OCI-LY1 (cell line): ENCODE data around the gene AMBN.

ENCODE experiments used
- H2AFZ ChIP-seq: fragments of 200-600 bp; sonication (generic), shearing (Covaris generic); 2 replicates; pipeline ENCODE4 v1.6.0; 2014; ENCODE audit warnings: antibody characterized with exemption, mild to moderate bottlenecking, low read length
- H3F3A ChIP-seq: fragments of 200-600 bp; sonication (generic), shearing (Covaris generic); 2 replicates; pipeline ENCODE4 v1.6.0; 2014; ENCODE audit warnings: mild to moderate bottlenecking, antibody characterized with exemption, low read length, moderate library complexity; ENCODE audit not compliant: insufficient read depth
- H3K27ac ChIP-seq: fragments of 200-600 bp; sonication (generic); 2 replicates; pipeline ENCODE4 v1.5.1; 2014; ENCODE audit warnings: low read length, mixed run types, mild to moderate bottlenecking, low read depth; ENCODE audit not compliant: poor library complexity, severe bottlenecking
- H3K27me3 ChIP-seq: fragments of 200-600 bp; sonication (generic); 2 replicates; pipeline ENCODE4 v1.6.0; 2014; ENCODE audit warnings: antibody characterized with exemption, mild to moderate bottlenecking, low read length, moderate library complexity; ENCODE audit not compliant: insufficient read depth
- H3K36me3 ChIP-seq: fragments of 200-600 bp; sonication (generic); 2 replicates; pipeline ENCODE4 v1.6.1; 2014; ENCODE audit warnings: mild to moderate bottlenecking, antibody characterized with exemption, low read length, moderate library complexity, mixed read lengths; ENCODE audit not compliant: insufficient read depth
- H3K4me1 ChIP-seq: fragments of 200-600 bp; sonication (generic); 2 replicates; pipeline ENCODE4 v1.5.1; 2014; ENCODE audit warnings: mild to moderate bottlenecking, low read length, moderate library complexity; ENCODE audit not compliant: insufficient read depth, severe bottlenecking
- H3K4me2 ChIP-seq: fragments of 200-600 bp; sonication (generic), shearing (Covaris generic); 2 replicates; pipeline ENCODE4 v1.6.1; 2014; ENCODE audit warnings: low read length
- H3K4me3 ChIP-seq: fragments of 200-600 bp; sonication (generic); 2 replicates; pipeline ENCODE4 v1.5.1; 2014; ENCODE audit warnings: low read length, low read depth, mild to moderate bottlenecking, mixed read lengths; ENCODE audit not compliant: poor library complexity, severe bottlenecking
- H3K79me2 ChIP-seq: fragments of 200-600 bp; shearing (Covaris generic); 2 replicates; pipeline ENCODE4 v1.6.1; 2016; ENCODE audit warnings: mixed run types, low read length, mixed read lengths; ENCODE audit not compliant: insufficient read depth
- H3K9ac ChIP-seq: fragments of 200-600 bp; sonication (generic), shearing (Covaris generic); 2 replicates; pipeline ENCODE4 v1.6.1; 2014; ENCODE audit warnings: mild to moderate bottlenecking, low read length, mixed read lengths
- H3K9me2 ChIP-seq: fragments of 200-600 bp; sonication (generic), shearing (Covaris generic); 2 replicates; pipeline ENCODE4 v1.6.1; 2014; ENCODE audit warnings: low read depth, mild to moderate bottlenecking, low read length, mixed read lengths
- H3K9me3 ChIP-seq: fragments of 200-600 bp; shearing (Covaris generic); 2 replicates; pipeline ENCODE4 v1.6.1; 2014; ENCODE audit warnings: low read length, mixed read lengths
- H4K20me1 ChIP-seq: fragments of 200-600 bp; sonication (generic), shearing (Covaris generic); 2 replicates; pipeline ENCODE4 v1.6.0; 2016; ENCODE audit warnings: mild to moderate bottlenecking, low read length; ENCODE audit not compliant: insufficient read depth
- EZH2 ChIP-seq: fragments of 200-600 bp; sonication (generic), shearing (Covaris generic); IDR thresholded peaks from 2 replicates; pipeline ENCODE4 v1.8.0; 2017; ENCODE audit warnings: borderline replicate concordance, mixed run types, mild to moderate bottlenecking, antibody characterized with exemption, low read length, moderate library complexity, mixed read lengths
- TF ChIP-seq, protein P1 (sequence below): fragments of 200-600 bp; sonication (generic), shearing (Covaris generic); IDR thresholded peaks from 2 replicates; pipeline ENCODE4 v1.5.1; 2017; ENCODE audit warnings: mild to moderate bottlenecking, antibody characterized with exemption, low read length, moderate library complexity, mixed read lengths

The AMBN gene

DNA sequence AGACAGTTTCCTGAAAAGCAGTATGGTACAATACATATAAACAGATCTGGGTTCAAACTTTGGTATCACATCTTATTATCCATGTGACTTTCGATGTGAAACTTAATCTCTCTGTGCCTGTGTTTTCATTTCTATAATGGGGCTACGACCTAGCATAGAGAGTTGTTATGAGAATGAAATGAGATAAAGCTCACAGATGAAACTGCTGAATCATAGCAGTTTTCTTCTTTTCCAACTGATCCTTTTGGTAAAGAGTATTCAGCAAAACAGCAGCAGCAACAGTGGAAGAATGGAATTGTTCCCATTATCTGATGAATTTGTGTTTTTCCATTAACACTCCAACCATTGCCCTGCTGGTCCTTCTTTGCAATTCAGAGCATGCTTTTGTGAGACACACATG, 16.3 kb downstream of the AMBN start:
- Histone ChIP-seq H3K4me2 (no peak overlapping the region), H2AFZ (no peak overlapping the region), H3K27ac (no peak overlapping the region), H3K9ac (no peak overlapping the region), H3K9me3 (no peaks in the 10 kb centered on the region), H3K27me3 (no peaks in the 10 kb centered on the region), H3K4me3 (no peak overlapping the region), H3F3A (no peaks in the 10 kb centered on the region), H3K9me2 (no peaks in the 10 kb centered on the region), H3K36me3 (no peaks in the 10 kb centered on the region), H3K4me1 (peaks cover 8% of the 10 kb centered on the region), H3K79me2 (no peaks in the 10 kb centered on the region), H4K20me1 (no peaks in the 10 kb centered on the region)
- no peak for TF ChIP-seq EZH2

DNA sequence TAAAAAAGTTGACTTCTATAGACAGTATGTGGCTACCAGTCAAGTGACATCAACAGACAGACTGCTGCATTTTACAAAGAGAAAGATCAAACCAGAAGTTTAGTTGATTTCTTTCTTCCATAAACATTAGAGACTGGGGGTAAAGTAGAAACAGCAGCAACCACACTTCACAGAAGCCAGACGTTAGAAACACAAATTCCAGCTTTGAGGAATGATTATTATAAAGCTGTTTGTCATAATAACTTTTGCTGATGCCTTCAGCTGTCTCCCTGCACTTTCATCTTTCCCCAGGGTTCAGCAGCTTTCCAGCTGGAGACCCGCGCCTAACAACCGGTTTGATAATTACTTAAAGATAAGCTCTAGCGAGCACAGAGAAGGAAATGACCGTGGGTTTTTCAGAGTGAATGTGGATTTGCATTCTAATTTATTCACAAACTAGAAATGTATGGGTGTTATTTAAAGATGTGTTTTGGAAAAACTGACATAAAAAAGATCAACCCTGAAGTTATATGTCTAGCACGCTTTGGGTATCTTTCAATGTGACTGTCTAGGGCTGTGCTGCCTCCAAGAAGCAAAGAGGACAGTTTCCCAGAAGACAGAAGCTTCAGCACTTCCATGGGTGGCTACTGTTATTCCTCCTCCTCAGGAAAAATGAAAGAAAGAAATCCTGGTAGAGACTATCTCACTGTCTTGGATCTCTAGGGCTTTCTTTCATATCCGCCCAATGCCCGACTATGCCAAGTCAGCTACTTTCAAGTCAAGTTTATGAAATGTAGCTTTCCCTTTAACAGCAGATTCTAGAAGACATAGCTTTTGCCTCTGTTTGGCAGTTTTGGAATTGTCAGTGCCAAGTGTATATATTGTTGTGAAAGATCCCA, 21.5 kb downstream of the AMBN start:
- Histone ChIP-seq H3K9ac (no peak overlapping the region), H3K4me3 (peak overlapping the region; percentile 23), H3K4me1 (peaks cover 22% of the 10 kb centered on the region), H4K20me1 (no peaks in the 10 kb centered on the region), H3K27me3 (no peaks in the 10 kb centered on the region), H3K27ac (peak overlapping the region; percentile 6), H3F3A (no peaks in the 10 kb centered on the region), H2AFZ (no peak overlapping the region), H3K9me3 (no peaks in the 10 kb centered on the region), H3K9me2 (no peaks in the 10 kb centered on the region), H3K36me3 (no peaks in the 10 kb centered on the region), H3K4me2 (peak overlapping the region; percentile 52), H3K79me2 (no peaks in the 10 kb centered on the region)
- TF ChIP-seq EZH2, result no peak

DNA sequence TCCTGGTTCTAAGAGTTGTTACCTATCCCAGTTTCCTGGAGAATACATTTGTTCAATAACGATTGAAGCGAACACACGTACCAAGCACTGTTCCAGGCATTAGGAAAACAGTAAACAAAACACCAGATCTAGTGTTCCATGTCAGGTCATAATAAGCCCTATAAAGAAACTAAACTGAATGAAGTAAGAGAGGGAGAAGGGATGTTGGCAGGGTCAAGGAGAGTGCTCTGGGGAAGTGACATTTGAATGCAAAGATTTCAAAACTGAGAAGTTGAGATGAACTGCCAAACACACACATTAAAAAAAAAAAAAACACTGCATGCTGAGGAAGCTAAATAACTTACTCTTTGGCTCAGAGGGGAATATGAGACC, 22.1 kb downstream of the AMBN start:
- Histone ChIP-seq H2AFZ (no peak overlapping the region), H4K20me1 (no peaks in the 10 kb centered on the region), H3K27me3 (no peaks in the 10 kb centered on the region), H3K9me3 (no peaks in the 10 kb centered on the region), H3K36me3 (no peaks in the 10 kb centered on the region), H3K4me3 (no peak overlapping the region), H3F3A (no peaks in the 10 kb centered on the region), H3K4me2 (no peak overlapping the region), H3K9me2 (no peaks in the 10 kb centered on the region), H3K9ac (no peak overlapping the region), H3K79me2 (no peaks in the 10 kb centered on the region), H3K4me1 (peaks cover 22% of the 10 kb centered on the region), H3K27ac (peak overlapping the region; percentile 6)
- TF ChIP-seq, protein P1, sequence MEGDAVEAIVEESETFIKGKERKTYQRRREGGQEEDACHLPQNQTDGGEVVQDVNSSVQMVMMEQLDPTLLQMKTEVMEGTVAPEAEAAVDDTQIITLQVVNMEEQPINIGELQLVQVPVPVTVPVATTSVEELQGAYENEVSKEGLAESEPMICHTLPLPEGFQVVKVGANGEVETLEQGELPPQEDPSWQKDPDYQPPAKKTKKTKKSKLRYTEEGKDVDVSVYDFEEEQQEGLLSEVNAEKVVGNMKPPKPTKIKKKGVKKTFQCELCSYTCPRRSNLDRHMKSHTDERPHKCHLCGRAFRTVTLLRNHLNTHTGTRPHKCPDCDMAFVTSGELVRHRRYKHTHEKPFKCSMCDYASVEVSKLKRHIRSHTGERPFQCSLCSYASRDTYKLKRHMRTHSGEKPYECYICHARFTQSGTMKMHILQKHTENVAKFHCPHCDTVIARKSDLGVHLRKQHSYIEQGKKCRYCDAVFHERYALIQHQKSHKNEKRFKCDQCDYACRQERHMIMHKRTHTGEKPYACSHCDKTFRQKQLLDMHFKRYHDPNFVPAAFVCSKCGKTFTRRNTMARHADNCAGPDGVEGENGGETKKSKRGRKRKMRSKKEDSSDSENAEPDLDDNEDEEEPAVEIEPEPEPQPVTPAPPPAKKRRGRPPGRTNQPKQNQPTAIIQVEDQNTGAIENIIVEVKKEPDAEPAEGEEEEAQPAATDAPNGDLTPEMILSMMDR, result no peak
- no peak for TF ChIP-seq EZH2

DNA sequence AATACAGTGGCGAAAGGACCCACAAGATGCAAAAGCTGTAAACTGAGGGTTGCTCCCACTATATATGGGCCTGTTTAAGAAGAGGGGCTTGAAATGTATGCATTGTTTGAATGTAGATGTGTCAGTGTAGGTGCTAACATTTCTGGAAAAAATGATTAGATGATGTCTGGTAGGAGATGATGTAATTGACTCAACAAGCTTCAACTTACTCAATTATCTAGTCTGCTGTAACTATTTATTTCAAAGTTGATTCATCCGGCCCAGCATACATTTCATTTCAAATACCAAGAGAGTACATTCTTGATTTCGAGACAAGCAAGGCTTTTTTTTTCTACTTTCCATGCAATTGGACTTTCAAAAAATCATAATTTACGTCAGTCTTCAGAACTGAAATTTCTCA, 27.2 kb downstream of the AMBN start:
- Histone ChIP-seq H3K4me1 (peaks cover 5% of the 10 kb centered on the region), H2AFZ (no peak overlapping the region), H4K20me1 (no peaks in the 10 kb centered on the region), H3K4me3 (no peak overlapping the region), H3K27me3 (no peaks in the 10 kb centered on the region), H3K36me3 (no peaks in the 10 kb centered on the region), H3K4me2 (no peak overlapping the region), H3K79me2 (no peaks in the 10 kb centered on the region), H3F3A (no peaks in the 10 kb centered on the region), H3K9ac (no peak overlapping the region), H3K9me3 (no peaks in the 10 kb centered on the region), H3K9me2 (no peaks in the 10 kb centered on the region), H3K27ac (no peak overlapping the region)
- TF ChIP-seq EZH2, result no peak
- TF ChIP-seq, protein P1, result no peak
